ENCODE measurements around the gene TRIM46. TPM values are rescaled to one million over a fixed set of nuclear protein-coding genes. Genes with fewer than 3 reads are reported as not detected.

Gene TRIM46, protein sequence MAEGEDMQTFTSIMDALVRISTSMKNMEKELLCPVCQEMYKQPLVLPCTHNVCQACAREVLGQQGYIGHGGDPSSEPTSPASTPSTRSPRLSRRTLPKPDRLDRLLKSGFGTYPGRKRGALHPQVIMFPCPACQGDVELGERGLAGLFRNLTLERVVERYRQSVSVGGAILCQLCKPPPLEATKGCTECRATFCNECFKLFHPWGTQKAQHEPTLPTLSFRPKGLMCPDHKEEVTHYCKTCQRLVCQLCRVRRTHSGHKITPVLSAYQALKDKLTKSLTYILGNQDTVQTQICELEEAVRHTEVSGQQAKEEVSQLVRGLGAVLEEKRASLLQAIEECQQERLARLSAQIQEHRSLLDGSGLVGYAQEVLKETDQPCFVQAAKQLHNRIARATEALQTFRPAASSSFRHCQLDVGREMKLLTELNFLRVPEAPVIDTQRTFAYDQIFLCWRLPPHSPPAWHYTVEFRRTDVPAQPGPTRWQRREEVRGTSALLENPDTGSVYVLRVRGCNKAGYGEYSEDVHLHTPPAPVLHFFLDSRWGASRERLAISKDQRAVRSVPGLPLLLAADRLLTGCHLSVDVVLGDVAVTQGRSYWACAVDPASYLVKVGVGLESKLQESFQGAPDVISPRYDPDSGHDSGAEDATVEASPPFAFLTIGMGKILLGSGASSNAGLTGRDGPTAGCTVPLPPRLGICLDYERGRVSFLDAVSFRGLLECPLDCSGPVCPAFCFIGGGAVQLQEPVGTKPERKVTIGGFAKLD
- 10.7 and 11.5 TPM in 2 replicates for total RNA-seq

DNA sequence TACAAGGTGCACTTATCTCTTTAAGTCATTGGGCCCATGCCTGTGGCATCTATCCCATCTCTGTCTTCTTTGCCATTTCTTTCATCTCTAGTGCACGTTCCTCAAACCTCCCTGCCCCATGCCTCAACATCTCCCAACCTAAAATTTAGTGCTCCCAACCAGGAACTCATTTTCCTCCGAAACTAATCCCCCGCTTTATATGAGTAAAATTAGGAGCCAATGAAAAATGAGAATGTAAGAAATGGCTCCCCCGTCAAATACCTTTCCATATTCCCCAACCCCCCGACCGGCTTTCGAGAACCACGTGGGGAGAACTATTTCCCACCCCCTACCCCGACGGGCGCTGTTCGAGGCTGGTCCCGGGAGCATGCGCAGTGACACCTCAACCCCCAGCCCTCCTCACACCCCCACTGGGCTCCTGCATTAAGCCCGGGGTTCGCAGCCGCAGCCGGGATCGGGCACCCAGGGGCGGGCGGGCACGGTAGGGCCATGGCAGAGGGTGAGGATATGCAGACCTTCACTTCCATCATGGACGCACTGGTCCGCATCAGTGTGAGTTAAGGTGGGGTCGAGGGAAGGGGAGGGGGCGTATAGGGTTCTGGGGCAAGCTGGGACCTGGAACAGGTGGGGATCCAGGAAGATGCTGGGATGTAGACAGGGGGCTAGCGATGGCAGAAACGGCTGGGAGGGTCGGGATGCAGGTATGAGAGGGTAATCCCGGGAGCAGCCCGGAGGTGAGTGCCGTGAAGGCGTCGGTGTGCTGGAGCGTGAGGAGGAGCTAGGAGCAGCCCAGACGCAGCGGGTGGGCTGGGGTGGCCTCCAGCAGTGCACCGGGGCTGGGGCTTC lies at the start of gene TRIM46:
Gene TRIM46 (plus strand): TSS at position 372 of the 846 bp plus-strand sequence. CDS start 118 bp downstream, at position 490.
- H3K4me1 Mint-ChIP-seq (ENCODE audit: low read depth), result peaks cover 40% of the 10 kb centered on the region

DNA sequence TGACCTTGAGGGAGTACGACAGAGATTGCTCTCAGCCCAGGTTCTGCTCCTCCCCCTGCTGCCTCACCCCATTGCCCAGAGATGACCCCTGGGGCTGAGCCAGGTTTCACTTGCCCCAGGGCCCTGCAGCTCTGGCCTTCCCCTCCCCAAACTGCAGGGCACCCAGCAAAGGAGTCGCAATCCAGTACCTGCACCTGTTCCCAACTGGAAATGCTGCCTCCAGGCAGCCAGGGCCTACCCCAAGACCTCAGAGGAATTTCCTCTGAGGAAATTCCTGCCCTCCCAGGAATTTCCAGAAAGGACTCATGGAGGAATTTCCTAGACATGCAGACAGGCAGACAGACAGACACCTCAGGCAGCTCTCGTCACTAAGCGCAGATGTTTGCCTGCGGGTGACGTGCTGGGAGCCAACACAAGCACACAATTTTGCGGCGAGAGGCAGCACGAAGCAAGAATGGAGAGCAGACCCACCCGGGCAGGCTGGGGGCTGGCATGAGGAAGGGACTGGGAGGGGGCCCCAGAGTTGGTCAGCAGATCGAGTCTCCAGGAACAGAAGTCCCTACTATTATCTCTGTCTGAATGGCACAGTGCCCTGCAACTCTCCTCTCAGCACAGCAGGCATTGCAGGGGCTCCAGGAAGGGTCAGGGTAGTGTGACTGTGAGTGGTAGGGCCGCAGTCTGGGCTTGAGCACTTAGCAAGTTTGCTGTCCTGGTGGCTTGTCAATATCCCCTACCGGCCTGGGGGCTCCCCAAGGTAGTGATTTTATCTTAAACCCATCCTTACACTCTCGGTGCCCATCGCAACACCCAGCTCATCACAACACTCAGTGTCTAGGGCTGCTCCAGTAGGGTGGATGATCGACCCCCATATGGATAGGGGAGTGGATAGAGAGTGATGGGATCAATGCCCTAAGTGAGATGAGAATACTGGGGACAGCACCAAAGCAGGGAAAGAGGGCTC lies 48.9 kb upstream of the TRIM46 start:
- Mint-ChIP-seq H3K4me3 (ENCODE audit: low read depth) (no peak overlapping the region), H3K9me3 (no peaks in the 10 kb centered on the region), H3K4me1 (ENCODE audit: low read depth) (peaks cover 18% of the 10 kb centered on the region), H3K27ac (no peak overlapping the region), H3K27me3 (ENCODE audit: low read depth) (peaks cover 55% of the 10 kb centered on the region), H3K36me3 (ENCODE audit: low read depth) (no peaks in the 10 kb centered on the region)
- intact Hi-C loops (cut with micrococcal nuclease), result no loop called here
- no peak for DNase-seq (ENCODE audit: low spot score)

More for the DNA sequence above, at the start of gene TRIM46:
- peak within 1 kb of the TSS; percentile 96 for H3K4me3 Mint-ChIP-seq (ENCODE audit: low read depth)
- no peaks in the 10 kb centered on the region for H3K9me3 Mint-ChIP-seq
- peak within 1 kb of the TSS; percentile 96 for H3K27ac Mint-ChIP-seq
- peak; percentile 64 for DNase-seq (ENCODE audit: low spot score)
- peaks cover 42% of the 10 kb centered on the region for H3K36me3 Mint-ChIP-seq (ENCODE audit: low read depth)
- intact Hi-C loops (cut with micrococcal nuclease), result loop anchor here (1.0 to 2.0 kb wide), 3 partner anchors 36 to 237 kb away; partner anchors contain the start of genes PMVK and SLC50A1
- no peaks in the 10 kb centered on the region for H3K27me3 Mint-ChIP-seq (ENCODE audit: low read depth)

DNA sequence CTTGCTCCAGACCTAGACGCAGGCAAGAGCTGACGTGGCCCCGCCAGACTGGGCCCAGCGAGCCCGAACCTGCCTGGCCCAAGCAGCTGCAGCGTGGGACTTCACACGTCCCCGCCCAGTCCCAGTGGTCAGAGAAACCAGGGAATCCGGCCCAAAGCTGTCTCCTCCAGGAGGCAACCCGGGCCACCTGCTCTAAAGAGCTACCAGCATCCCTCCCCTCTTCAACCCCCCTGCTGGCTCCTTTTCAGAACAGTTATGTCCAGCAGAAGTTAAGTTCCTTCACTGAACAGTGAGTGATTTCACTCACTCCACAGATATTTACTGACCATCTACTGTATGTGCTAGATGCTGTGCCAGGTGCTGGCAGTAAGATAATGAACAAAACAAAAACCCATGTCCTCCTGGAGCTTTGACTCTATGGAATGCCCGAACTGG lies 48.1 kb upstream of the TRIM46 start:
- H3K27me3 Mint-ChIP-seq (ENCODE audit: low read depth), result peaks cover 53% of the 10 kb centered on the region
- intact Hi-C loops (cut with micrococcal nuclease), result no loop called here
- no peak for DNase-seq (ENCODE audit: low spot score)
- H3K9me3 Mint-ChIP-seq, result no peaks in the 10 kb centered on the region
- H3K4me3 Mint-ChIP-seq (ENCODE audit: low read depth), result no peak overlapping the region
- peaks cover 18% of the 10 kb centered on the region for H3K4me1 Mint-ChIP-seq (ENCODE audit: low read depth)
- H3K27ac Mint-ChIP-seq, result no peak overlapping the region
- H3K36me3 Mint-ChIP-seq (ENCODE audit: low read depth), result no peaks in the 10 kb centered on the region

DNA sequence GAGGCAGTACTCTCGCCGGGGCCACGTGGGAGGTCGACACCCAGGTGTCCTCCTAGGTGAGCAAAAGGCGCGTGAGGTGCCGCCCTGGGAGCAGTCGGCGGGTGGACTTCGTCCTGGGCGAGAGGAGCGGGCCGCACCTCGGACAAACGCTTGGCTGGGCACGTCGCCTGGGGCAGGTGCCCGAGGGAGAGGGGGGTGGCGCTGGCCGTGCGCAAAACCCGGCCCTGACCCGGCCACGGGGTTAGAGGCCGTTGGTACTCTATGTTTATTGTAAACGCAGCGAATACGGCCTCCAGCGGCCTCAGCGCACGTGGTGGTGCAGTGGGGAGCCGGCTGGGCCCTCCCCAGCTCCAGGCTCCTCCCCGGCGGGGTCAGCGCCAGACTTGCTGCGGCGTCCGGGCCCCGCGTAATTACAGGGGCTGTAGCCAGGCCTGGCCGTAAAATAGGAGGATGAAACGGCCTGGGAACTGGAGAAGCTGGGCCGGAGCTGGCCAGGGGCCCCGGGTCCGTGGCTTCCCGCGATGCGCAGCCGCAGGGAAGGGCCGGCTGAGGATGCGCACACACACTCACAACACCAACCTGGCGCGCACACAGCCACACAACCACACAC lies 47.6 kb upstream of the TRIM46 start:
- no peaks in the 10 kb centered on the region for H3K36me3 Mint-ChIP-seq (ENCODE audit: low read depth)
- no peak overlapping the region for H3K4me3 Mint-ChIP-seq (ENCODE audit: low read depth)
- H3K9me3 Mint-ChIP-seq, result no peaks in the 10 kb centered on the region
- intact Hi-C loops (cut with micrococcal nuclease), result no loop called here
- peaks cover 55% of the 10 kb centered on the region for H3K27me3 Mint-ChIP-seq (ENCODE audit: low read depth)
- peaks cover 18% of the 10 kb centered on the region for H3K4me1 Mint-ChIP-seq (ENCODE audit: low read depth)
- no peak overlapping the region for H3K27ac Mint-ChIP-seq
- DNase-seq (ENCODE audit: low spot score), result no peak

DNA sequence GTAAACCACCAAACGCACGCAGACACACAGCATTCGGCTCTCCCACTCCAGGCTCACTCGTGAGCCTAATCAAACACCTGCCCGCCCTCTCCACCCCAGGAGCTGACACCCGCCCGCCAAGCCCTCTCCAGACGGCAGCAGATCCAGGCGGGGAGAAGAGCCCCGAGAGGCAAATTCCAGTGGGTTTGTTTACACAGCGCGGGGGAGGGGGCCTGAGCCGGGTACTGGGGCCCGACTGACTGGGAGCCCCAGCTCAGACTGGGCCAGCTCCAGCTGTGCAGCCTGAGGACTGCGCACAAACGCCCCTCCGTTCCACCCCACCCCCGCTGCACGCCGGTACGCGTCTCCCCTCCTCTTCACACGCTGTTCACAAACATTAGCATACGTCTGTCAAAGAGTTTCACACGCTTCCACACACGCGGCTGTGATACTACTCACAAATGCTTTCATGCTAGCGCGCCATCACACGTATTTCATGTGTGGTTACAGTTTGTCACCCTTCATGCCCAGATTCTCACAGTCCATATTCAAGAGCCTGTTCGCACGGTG lies 47.0 kb upstream of the TRIM46 start:
- H3K4me1 Mint-ChIP-seq (ENCODE audit: low read depth), result peaks cover 18% of the 10 kb centered on the region
- intact Hi-C loops (cut with micrococcal nuclease), result no loop called here
- peak overlapping the region; percentile 75 for H3K4me3 Mint-ChIP-seq (ENCODE audit: low read depth)
- no peaks in the 10 kb centered on the region for H3K36me3 Mint-ChIP-seq (ENCODE audit: low read depth)
- no peak for DNase-seq (ENCODE audit: low spot score)
- peaks cover 51% of the 10 kb centered on the region for H3K27me3 Mint-ChIP-seq (ENCODE audit: low read depth)
- no peaks in the 10 kb centered on the region for H3K9me3 Mint-ChIP-seq
- H3K27ac Mint-ChIP-seq, result no peak overlapping the region

DNA sequence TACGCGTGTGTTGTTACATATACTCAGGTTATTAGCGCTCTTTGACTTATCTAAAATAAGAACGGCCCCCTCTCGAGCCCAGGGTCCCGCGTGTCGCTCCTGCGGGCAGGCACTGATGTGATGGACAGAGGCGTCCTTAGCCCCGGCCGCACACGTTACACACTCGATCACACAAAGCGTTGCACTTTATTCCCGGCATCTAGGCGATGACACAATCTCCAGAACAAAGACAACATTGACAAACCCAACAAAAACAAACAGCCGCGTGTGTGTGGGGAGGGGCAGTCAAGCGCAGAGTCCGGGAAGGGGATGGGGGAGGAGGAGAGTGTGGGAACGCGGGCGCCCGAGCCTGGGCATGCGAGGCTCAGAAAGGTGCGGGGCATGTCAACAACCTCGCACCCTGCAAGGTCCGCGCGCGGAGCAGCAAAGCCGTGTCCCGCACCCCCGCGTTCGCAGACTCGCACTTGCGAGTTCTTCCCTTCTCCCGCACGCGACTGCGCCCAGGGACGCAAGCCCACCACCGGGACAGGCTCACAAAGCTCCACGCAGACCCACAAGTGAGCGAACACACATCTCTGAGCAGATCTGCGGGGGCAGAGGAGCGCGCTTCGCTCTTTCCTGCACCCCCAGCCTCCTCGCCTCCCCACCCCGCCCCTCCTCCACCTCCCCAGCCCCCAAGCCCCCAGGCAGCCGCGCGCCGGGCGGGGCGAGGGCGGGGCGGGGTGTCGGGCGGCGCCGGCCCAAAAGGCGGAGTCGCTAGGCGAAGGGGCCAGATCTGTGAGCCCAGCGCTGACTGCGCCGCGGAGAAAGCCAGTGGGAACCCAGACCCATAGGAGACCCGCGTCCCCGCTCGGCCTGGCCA lies 46.3 kb upstream of the TRIM46 start, which contains the start of gene EFNA1:
Gene EFNA1 (plus strand): TSS at position 772 of the 862 bp plus-strand sequence. CDS start 102 bp downstream, outside the sequence.
- Mint-ChIP-seq H3K36me3 (ENCODE audit: low read depth) (no peaks in the 10 kb centered on the region), H3K27ac (peak within 1 kb of the TSS; percentile 36), H3K9me3 (no peaks in the 10 kb centered on the region), H3K27me3 (ENCODE audit: low read depth) (peaks cover 49% of the 10 kb centered on the region), H3K4me3 (ENCODE audit: low read depth) (peak within 1 kb of the TSS; percentile 75), H3K4me1 (ENCODE audit: low read depth) (peaks cover 18% of the 10 kb centered on the region)
- intact Hi-C loops (cut with micrococcal nuclease), result no loop called here
- peak; percentile 26 for DNase-seq (ENCODE audit: low spot score)

DNA sequence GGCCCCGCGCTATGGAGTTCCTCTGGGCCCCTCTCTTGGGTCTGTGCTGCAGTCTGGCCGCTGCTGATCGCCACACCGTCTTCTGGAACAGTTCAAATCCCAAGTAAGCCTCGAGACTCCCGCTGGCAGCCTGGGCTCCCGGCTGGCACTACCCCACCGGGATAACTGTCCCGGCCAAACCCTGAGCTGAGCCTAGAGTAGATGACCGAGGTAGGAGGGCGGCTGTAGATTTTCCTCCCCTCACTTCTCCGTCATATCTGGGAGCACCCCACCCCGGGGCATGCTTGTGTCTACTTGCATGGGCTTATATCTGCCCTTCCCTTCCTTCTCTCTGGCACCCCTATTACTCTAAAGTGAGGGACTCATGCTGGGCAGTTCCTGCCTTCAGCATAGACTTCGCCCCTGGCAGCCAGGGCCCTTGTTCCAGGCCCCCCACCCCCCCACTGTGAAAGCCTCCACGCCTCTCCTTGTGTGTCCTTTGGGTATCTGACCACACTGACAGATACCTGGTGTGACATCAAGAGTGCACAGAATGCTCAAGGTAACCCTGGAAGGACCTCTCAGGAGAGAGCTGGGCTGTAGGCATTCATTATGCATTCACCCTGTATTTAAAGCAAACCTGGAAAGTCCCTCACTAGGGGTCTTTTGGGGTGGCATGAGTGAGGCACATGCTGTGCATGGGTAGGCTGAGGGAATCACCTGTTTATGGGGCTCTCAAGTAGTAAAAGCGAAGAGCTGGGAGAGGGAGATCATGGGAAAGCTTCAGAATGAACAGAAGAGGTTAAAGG lies 45.5 kb upstream of the TRIM46 start:
- Mint-ChIP-seq H3K27ac (peak overlapping the region; percentile 36), H3K36me3 (ENCODE audit: low read depth) (no peaks in the 10 kb centered on the region), H3K4me1 (ENCODE audit: low read depth) (peaks cover 18% of the 10 kb centered on the region), H3K4me3 (ENCODE audit: low read depth) (peak overlapping the region; percentile 65), H3K27me3 (ENCODE audit: low read depth) (peaks cover 45% of the 10 kb centered on the region), H3K9me3 (no peaks in the 10 kb centered on the region)
- intact Hi-C loops (cut with micrococcal nuclease), result no loop called here
- DNase-seq (ENCODE audit: low spot score), result no peak

DNA sequence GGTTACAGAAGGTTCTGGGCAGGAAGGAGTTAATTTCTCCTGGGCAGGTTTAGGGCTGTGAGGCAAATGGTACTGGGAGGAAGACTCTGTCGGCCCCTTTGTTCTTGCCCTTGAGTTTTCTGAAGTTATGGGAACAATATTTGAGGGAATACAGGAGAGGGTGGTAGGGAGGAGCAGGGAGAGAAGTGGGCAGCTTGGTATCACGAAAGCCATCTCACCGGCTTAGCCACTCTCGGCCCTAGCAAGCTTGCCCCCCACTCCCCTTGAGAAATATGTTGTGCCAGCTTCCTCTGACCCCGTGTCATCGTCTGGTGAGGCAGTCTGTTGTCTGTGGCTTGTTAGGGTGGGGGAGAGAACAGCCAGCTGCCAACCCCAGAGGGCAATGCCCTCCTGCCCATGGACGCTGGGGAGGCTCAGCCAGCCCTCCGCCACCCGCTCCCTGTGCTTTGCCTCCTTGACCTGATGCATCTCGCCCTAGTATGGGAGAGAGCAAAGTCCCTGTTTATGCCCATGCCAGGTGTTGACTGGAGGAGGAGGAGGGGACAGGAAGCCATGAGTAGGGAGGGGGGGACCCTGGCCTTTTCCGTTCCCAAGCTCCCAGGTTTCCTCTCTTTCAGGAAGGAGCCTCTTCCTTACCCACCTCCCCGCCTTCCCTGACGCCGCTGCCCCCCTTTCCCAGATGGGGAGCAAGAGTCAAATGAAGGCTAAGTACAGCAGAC lies 44.7 kb upstream of the TRIM46 start:
- Mint-ChIP-seq H3K9me3 (no peaks in the 10 kb centered on the region), H3K4me3 (ENCODE audit: low read depth) (no peak overlapping the region), H3K27ac (no peak overlapping the region), H3K36me3 (ENCODE audit: low read depth) (no peaks in the 10 kb centered on the region), H3K4me1 (ENCODE audit: low read depth) (peaks cover 18% of the 10 kb centered on the region), H3K27me3 (ENCODE audit: low read depth) (peaks cover 44% of the 10 kb centered on the region)
- intact Hi-C loops (cut with micrococcal nuclease), result no loop called here
- no peak for DNase-seq (ENCODE audit: low spot score)

DNA sequence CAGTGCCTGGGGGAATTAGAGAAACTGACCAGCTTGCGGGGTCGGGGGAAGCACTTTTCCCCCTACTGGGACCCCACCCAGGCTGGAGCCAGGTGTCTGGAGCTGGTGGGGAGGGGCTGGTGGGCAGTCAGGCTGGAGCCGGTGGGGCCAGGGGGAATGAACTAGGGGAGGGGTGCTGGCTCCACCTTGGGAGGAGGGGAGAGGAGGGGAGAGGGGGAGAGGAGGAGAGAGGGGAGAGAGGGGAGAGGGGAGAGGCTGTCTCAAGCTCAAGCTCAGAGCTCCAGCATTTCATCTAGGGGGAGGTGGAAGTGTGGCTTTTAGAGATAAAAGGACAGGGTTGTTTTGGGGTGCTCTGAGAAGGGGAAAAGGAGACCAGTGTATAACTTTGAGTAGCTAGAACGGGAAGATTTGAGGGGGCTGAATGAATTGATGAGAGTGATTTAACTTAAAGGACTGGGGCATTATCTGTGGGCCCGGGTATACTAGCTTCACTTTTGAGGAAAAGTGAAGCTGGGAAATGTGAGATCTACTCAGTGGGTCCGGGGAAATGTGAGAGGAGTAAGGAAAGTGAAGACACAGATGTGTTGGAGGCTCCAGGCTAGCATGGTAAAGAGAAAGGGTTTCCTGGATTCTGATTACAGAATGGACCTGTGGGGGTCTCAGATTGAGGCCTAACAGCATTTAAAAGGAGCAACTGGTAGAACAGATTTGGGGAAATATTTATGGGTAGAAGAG lies 43.2 kb upstream of the TRIM46 start:
- H3K4me3 Mint-ChIP-seq (ENCODE audit: low read depth), result no peak overlapping the region

More for the DNA sequence above, 43.2 kb upstream of the TRIM46 start:
- intact Hi-C loops (cut with micrococcal nuclease), result no loop called here
- no peak overlapping the region for H3K27ac Mint-ChIP-seq
- H3K27me3 Mint-ChIP-seq (ENCODE audit: low read depth), result peaks cover 34% of the 10 kb centered on the region
- peaks cover 5% of the 10 kb centered on the region for H3K36me3 Mint-ChIP-seq (ENCODE audit: low read depth)
- peaks cover 27% of the 10 kb centered on the region for H3K4me1 Mint-ChIP-seq (ENCODE audit: low read depth)
- DNase-seq (ENCODE audit: low spot score), result no peak
- no peaks in the 10 kb centered on the region for H3K9me3 Mint-ChIP-seq
